Subcutaneous adipose tissue (tissue), 4 donors: Measurements from ENCODE around the gene SH3BP5. TPM values are rescaled to one million over a fixed set of nuclear protein-coding genes. Genes with fewer than 3 reads are reported as not detected.

Experiments
- total RNA-seq, 4 donors: library from RNA; depleted of rRNA; stranded (reverse); fragments of >200 nt; gene quantifications; one replicate each; pipeline ENCODE4 v1.1.0, GENCODE V29; 2016
- TF ChIP-seq, protein P1 (sequence below): fragments of 450-650 bp; IDR thresholded peaks from one replicate; pipeline ENCODE4 v1.5.1; 2016; ENCODE audit warnings: low read depth, mild to moderate bottlenecking, control low read depth, antibody characterized with exemption, moderate library complexity

SH3BP5 gene
- total RNA-seq, 4 donors from 2014 or later, result 67.5 to 90.6 (median 83.7) TPM

- TF ChIP-seq, protein P1, sequence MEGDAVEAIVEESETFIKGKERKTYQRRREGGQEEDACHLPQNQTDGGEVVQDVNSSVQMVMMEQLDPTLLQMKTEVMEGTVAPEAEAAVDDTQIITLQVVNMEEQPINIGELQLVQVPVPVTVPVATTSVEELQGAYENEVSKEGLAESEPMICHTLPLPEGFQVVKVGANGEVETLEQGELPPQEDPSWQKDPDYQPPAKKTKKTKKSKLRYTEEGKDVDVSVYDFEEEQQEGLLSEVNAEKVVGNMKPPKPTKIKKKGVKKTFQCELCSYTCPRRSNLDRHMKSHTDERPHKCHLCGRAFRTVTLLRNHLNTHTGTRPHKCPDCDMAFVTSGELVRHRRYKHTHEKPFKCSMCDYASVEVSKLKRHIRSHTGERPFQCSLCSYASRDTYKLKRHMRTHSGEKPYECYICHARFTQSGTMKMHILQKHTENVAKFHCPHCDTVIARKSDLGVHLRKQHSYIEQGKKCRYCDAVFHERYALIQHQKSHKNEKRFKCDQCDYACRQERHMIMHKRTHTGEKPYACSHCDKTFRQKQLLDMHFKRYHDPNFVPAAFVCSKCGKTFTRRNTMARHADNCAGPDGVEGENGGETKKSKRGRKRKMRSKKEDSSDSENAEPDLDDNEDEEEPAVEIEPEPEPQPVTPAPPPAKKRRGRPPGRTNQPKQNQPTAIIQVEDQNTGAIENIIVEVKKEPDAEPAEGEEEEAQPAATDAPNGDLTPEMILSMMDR, result no peak
Observed at GRCh38 chr3:15294929-15295328, 37.5 kb downstream of the SH3BP5 start.

- TF ChIP-seq, protein P1, result no peak
Observed at GRCh38 chr3:15292765-15293522, 39.4 kb downstream of the SH3BP5 start.

DNA sequence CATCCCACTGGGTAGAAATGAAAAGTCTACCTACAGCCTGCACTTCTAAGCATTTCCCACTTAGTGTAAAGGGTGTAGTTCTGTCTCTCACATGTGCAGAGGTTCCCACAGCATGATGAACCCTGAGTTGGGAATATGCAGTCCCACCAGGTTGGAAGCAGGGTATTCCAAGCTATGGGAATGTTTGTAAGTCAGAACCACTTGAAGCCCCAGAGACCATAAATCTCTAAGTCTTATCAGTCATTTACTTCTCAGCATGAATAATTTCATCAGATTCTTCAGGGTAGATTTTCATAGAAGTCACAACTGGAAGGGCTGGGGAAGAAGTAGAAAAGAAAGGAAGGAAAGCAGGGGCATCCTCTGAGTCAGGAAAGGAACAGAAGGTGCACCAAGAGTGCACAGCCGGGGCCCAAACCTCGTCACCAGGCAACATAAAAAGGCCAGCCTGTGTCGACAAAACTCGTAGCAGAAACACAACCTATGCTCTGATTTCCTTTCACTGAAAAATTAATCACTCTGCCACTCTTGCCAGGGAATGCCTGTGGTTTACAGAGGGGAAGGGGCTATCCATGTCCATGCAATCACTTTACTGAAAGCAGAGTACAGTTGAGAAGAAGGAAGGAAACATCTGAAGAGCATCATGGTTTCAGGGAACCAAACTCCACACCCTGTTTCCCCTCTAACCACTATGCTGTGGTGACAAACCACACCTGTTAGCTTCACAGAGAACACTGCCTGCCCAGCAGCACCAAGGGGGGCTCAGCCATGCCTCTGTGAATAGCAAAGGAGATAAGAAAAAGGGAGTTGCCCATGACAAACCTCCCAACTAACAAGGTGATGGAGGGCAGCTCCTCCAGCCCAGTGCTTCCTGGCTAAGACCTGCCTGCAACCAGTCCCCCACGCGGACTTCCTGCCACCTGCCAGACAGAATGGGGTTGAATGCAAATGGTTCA is 40.5 kb downstream of the SH3BP5 start:
- TF ChIP-seq, protein P1, result no peak

DNA sequence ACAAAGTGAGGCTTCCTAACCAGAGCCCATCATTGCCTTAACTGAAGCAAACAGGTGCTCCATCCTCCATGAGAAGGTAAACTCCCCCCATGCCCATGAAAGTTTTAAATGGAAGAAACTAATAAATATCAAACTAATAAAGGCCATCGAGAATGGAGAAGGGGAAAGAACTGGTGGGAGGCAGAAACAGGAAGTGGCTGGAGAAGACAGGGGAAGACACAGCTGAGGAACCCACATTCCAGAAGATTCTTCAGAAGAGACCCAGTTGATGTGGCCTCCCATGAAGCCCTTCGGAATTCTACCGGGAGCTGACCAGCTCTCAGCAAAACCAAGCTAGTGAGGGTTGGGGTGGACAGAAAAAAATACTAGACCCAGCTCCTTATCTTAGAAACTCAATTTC is 41.6 kb downstream of the SH3BP5 start:
- TF ChIP-seq, protein P1, result no peak

DNA sequence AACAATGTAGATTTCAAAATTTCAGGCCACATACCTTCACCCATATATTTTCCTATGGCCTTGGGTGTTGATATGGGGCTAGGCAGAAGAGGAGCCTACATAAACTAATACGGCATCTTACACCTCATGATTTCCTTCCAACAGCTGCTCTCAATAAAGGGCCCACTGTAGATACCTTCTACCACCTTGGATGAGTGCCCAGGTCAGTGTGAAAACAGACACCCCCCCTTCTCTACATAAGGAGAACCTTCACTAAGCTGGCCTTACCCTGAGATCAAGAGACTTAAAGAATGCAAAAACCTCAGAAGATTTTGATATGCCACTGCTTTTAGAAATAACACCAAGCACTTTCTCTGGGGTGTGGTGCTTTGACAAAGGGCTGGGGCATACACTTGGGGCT is 42.7 kb downstream of the SH3BP5 start:
- TF ChIP-seq, protein P1, result no peak

GRCh38 chr3:15288331-15289035 is 43.9 kb downstream of the SH3BP5 start:
- TF ChIP-seq, protein P1, result no peak
